IMR-90 (cell line): ENCODE data around the gene RTEL1. TPM values are rescaled to one million over a fixed set of nuclear protein-coding genes. Genes with fewer than 3 reads are reported as not detected.
"Not testable (repeated sequence)": the region's sequence is repeated elsewhere in the genome, so short reads cannot be mapped to it uniquely, and the experiment has no call there.

Experiments
- ATAC-seq: fragments of 200-7000 bp; cut with Tn5 transposase; 2 replicates; pipeline ENCODE4 v1.9.1; 2020; ENCODE audit warnings: low read depth, mild to moderate bottlenecking, moderate library complexity
- BruUV-seq: library from RNA; stranded (reverse); fragments of 400-500 nt; replicated peaks from 2 replicates; lab custom pipeline; 2021; lab: Mats Ljungman, UMichigan
- CTCF ChIA-PET: fragments of 300-600 bp; formaldehyde crosslinking; extraction: SDS; loops from one replicate; lab custom pipeline; 2021; ENCODE audit warnings: antibody characterized with exemption; lab: Yijun Ruan, JAX
- POLR2A ChIA-PET: fragments of 300-600 bp; sonication (Branson Sonifier 250); formaldehyde crosslinking; loops from one replicate; lab custom pipeline; 2022; ENCODE audit warnings: antibody characterized with exemption; ENCODE audit not compliant: unreplicated experiment; lab: Charles Lee
- DNase-seq: peaks from one replicate; pipeline ENCODE4 v3.0.0; 2013
- H2AFZ ChIP-seq: replicated peaks from 2 replicates; pipeline ENCODE3; 2013; ENCODE audit warnings: low read length, mild to moderate bottlenecking; ENCODE audit not compliant: poor library complexity
- H2AK5ac ChIP-seq: 2 replicates; pipeline ENCODE4 v1.6.1; 2013; ENCODE audit warnings: low read depth, low read length, inconsistent platforms
- H2AK9ac ChIP-seq: replicated peaks from 2 replicates; pipeline ENCODE3; 2013; ENCODE audit warnings: mild to moderate bottlenecking, low read depth, low read length, moderate library complexity; ENCODE audit not compliant: poor library complexity
- H2BK120ac ChIP-seq: 2 replicates; pipeline ENCODE4 v1.6.1; 2013; ENCODE audit warnings: low read depth, low read length, inconsistent platforms
- H2BK15ac ChIP-seq: 3 replicates; pipeline ENCODE4 v1.6.1; 2013; ENCODE audit warnings: low read depth, low read length, inconsistent platforms
- H2BK20ac ChIP-seq: 2 replicates; pipeline ENCODE4 v1.6.1; 2013; ENCODE audit warnings: low read depth, mild to moderate bottlenecking, inconsistent platforms, low read length, moderate library complexity
- H2BK5ac ChIP-seq: 2 replicates; pipeline ENCODE4 v1.6.1; 2013; ENCODE audit warnings: mild to moderate bottlenecking, low read depth, low read length, inconsistent platforms; ENCODE audit not compliant: poor library complexity, severe bottlenecking
- H3K14ac ChIP-seq: replicated peaks from 2 replicates; pipeline ENCODE4 v1.6.1; 2013; ENCODE audit warnings: low read depth, low read length, inconsistent platforms
- H3K18ac ChIP-seq: 2 replicates; pipeline ENCODE4 v1.6.1; 2013; ENCODE audit warnings: low read depth, low read length, control low read depth
- H3K23ac ChIP-seq: 2 replicates; pipeline ENCODE4 v1.6.1; 2013; ENCODE audit warnings: low read depth, low read length, inconsistent platforms
- H3K27ac ChIP-seq: 2 replicates; pipeline ENCODE4 v1.5.1; 2013; ENCODE audit warnings: mild to moderate bottlenecking, control low read depth, low read length; ENCODE audit not compliant: insufficient read depth
- H3K27me3 ChIP-seq: 2 replicates; pipeline ENCODE4 v1.6.1; 2013; ENCODE audit warnings: low read length; ENCODE audit not compliant: control insufficient read depth, insufficient read depth
- H3K36me3 ChIP-seq: 2 replicates; pipeline ENCODE4 v1.6.1; 2013; ENCODE audit warnings: low read length, mixed read lengths; ENCODE audit not compliant: control insufficient read depth, insufficient read depth
- H3K4ac ChIP-seq: 2 replicates; pipeline ENCODE4 v1.6.1; 2013; ENCODE audit warnings: low read depth, low read length, inconsistent platforms
- H3K4me1 ChIP-seq: 2 replicates; pipeline ENCODE4 v1.6.1; 2013; ENCODE audit warnings: low read length, mixed read lengths; ENCODE audit not compliant: control insufficient read depth, insufficient read depth
- H3K4me2 ChIP-seq: 2 replicates; pipeline ENCODE4 v1.6.1; 2013; ENCODE audit warnings: low read depth, mild to moderate bottlenecking, control low read depth, low read length, moderate library complexity
- H3K4me3 ChIP-seq: 2 replicates; pipeline ENCODE4 v1.5.1; 2013; ENCODE audit warnings: low read depth, mild to moderate bottlenecking, control low read depth, low read length, moderate library complexity; ENCODE audit not compliant: insufficient read depth
- H3K56ac ChIP-seq: 2 replicates; pipeline ENCODE4 v1.6.1; 2013; ENCODE audit warnings: low read length, inconsistent platforms; ENCODE audit not compliant: insufficient read depth; ENCODE audit errors: extremely low read depth
- H3K79me1 ChIP-seq, 2 experiments: 2 replicates each; pipeline ENCODE4 v1.6.1; 2013; ENCODE audit warnings: low read length in 2 of 2, inconsistent platforms in 1 of 2, low read depth in 1 of 2
- H3K9ac ChIP-seq: 2 replicates; pipeline ENCODE4 v1.6.1; 2013; ENCODE audit warnings: low read depth, low read length, control low read depth
- H3K9me1 ChIP-seq: 2 replicates; pipeline ENCODE4 v1.6.1; 2013; ENCODE audit warnings: low read length, inconsistent platforms; ENCODE audit not compliant: insufficient read depth
- H3K9me3 ChIP-seq: 2 replicates; pipeline ENCODE4 v1.6.1; 2013; ENCODE audit warnings: low read length; ENCODE audit not compliant: control insufficient read depth, insufficient read depth
- H4K20me1 ChIP-seq: 2 replicates; pipeline ENCODE4 v1.6.1; 2013; ENCODE audit warnings: low read length, inconsistent platforms; ENCODE audit not compliant: insufficient read depth
- H4K5ac ChIP-seq: 2 replicates; pipeline ENCODE4 v1.6.1; 2013; ENCODE audit warnings: mild to moderate bottlenecking, low read depth, low read length, control low read depth
- H4K8ac ChIP-seq, 2 experiments: 2 replicates each; pipeline ENCODE4 v1.6.1; 2013; ENCODE audit warnings: low read depth in 2 of 2, low read length in 2 of 2, control low read depth in 1 of 2, inconsistent platforms in 1 of 2
- H4K91ac ChIP-seq: 2 replicates; pipeline ENCODE4 v1.6.1; 2013; ENCODE audit warnings: low read depth, low read length, inconsistent platforms; ENCODE audit not compliant: insufficient read depth
- BHLHE40 ChIP-seq: fragments of 150-350 bp; IDR thresholded peaks from 2 replicates; pipeline ENCODE4 v1.6.1; 2016; ENCODE audit warnings: mild to moderate bottlenecking, low read depth, low read length
- CEBPB ChIP-seq: IDR thresholded peaks from 2 replicates; pipeline ENCODE4 v1.6.1; 2012; ENCODE audit warnings: low read depth, low read length, improper control_type of control experiment
- CHD1 ChIP-seq: IDR thresholded peaks from 2 replicates; pipeline ENCODE4 v1.6.1; 2012; ENCODE audit warnings: low read depth, low read length, improper control_type of control experiment
- ELK1 ChIP-seq: fragments of 150-350 bp; IDR thresholded peaks from 2 replicates; pipeline ENCODE4 v1.6.1; 2016; ENCODE audit warnings: low read depth, mild to moderate bottlenecking, low read length, moderate library complexity, borderline replicate concordance
- FOS ChIP-seq: fragments of 150-350 bp; IDR thresholded peaks from 2 replicates; pipeline ENCODE4 v1.6.1; 2016; ENCODE audit warnings: low read depth, low read length
- MAFK ChIP-seq: IDR thresholded peaks from 2 replicates; pipeline ENCODE4 v1.6.1; 2012; ENCODE audit warnings: low read depth, low read length, improper control_type of control experiment
- RAD21 ChIP-seq: IDR thresholded peaks from 2 replicates; pipeline ENCODE4 v1.6.1; 2012; ENCODE audit warnings: low read length, improper control_type of control experiment
- RFX5 ChIP-seq: IDR thresholded peaks from 2 replicates; pipeline ENCODE4 v1.8.0; 2012; ENCODE audit warnings: low read depth, mild to moderate bottlenecking, low read length, moderate library complexity
- SMC3 ChIP-seq: fragments of 150-350 bp; IDR thresholded peaks from 2 replicates; pipeline ENCODE4 v1.6.1; 2016; ENCODE audit warnings: low read depth, mild to moderate bottlenecking, antibody characterized with exemption, low read length, moderate library complexity
- WGBS, 2 experiments: methylation state at CpG; one replicate each; pipeline versions ENCODE4 v1.1.5 to v1.1.7; 2013; ENCODE audit warnings: missing lambda C conversion rate in 2 of 2; ENCODE audit not compliant: insufficient read length in 1 of 2; ENCODE audit errors: extremely low coverage in 2 of 2; 5-methylcytosine and 5-hydroxymethylcytosine counted together
- dilution Hi-C: fragments of 300-500 bp; cut with HindIII; formaldehyde crosslinking; loops from one replicate; pipeline ENCODE4 v1.14.3; 2018; ENCODE audit warnings: low sequenced_read_pairs; ENCODE audit not compliant: unreplicated experiment
- in situ Hi-C: fragments of 300-500 bp; cut with MboI; formaldehyde crosslinking; loops from 3 replicates; pipeline ENCODE4 v1.14.3; 2019; ENCODE audit warnings: low sequenced_read_pairs, inconsistent platforms, mixed read lengths
- intact Hi-C: fragments of 100-400 bp; cut with micrococcal nuclease; formaldehyde crosslinking; loops from 2 replicates; pipeline ENCODE4 v1.10.0; 2022
- polyA plus RNA-seq, 3 experiments: library from polyadenylated mRNA; depleted of rRNA; stranded (reverse); fragments of >200 nt; gene quantifications; 2 replicates each; pipeline ENCODE4 v1.2.3, GENCODE V29; 2012; ENCODE audit warnings: low replicate concordance in 1 of 3
- total RNA-seq: library from RNA; depleted of rRNA; stranded (reverse); fragments of >200 nt; gene quantifications from 2 replicates; pipeline ENCODE4 v1.2.3, GENCODE V29; 2012

Gene RTEL1
- total and polyA plus RNA-seq, 2 of the 4 experiments (the other 2 are of a cell fraction), result 14.7 to 18.8 TPM

DNA sequence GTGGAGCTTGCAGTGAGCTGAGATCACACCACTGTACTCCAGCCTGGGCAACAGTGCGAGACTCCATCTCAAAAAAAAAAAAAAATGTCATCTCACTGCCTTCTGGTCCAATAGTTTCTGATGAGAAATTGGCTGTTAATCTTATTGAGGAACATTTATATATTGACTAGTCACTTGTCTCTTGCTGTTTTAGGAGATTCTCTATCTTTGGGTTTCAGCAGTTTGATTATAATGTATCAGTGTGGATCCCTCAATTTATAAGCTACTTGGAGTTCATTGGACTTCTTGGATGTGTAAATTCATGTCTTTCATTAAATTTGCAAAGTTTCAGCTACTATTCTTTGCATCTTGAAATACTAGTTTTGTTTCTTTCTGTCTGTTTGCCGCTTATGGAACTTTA, 60.9 kb downstream of the RTEL1 start:
- ATAC-seq (no peak), DNase-seq (no peak)
- H3K36me3 ChIP-seq, result peaks cover 41% of the 10 kb centered on the region
- intact Hi-C loops (no loop called here), dilution Hi-C loops (no loop called here), in situ Hi-C loops (no loop called here)
- H4K8ac ChIP-seq, result no peak overlapping the region
- ChIA-PET POLR2A (no interaction called here), CTCF (no interaction called here)
- H3K4me1 ChIP-seq, result no peaks in the 10 kb centered on the region
- H4K91ac ChIP-seq, result no peak overlapping the region
- no peak overlapping the region for H2BK15ac ChIP-seq
- no peak for TF ChIP-seq SMC3
- no peak for TF ChIP-seq FOS
- TF ChIP-seq RFX5, result no peak
- no peak for TF ChIP-seq RAD21
- no peak for TF ChIP-seq BHLHE40
- TF ChIP-seq CEBPB, result no peak
- no peak for TF ChIP-seq ELK1
- TF ChIP-seq CHD1, result no peak
- TF ChIP-seq MAFK, result no peak
- no peak overlapping the region for H2BK5ac ChIP-seq
- H3K27ac ChIP-seq, result no peak overlapping the region
- BruUV-seq, result no TSS peak
- H3K9me1 ChIP-seq, result no peaks in the 10 kb centered on the region
- no peak overlapping the region for H2AFZ ChIP-seq
- H3K4me3 ChIP-seq, result no peak overlapping the region
- peaks cover 13% of the 10 kb centered on the region for H4K20me1 ChIP-seq
- H3K4ac ChIP-seq, result no peak overlapping the region
- peaks cover 4% of the 10 kb centered on the region for H3K9me3 ChIP-seq
- no peak overlapping the region for H3K18ac ChIP-seq
- no peak overlapping the region for H3K56ac ChIP-seq
- H3K79me1 ChIP-seq, result peaks cover 16 to 46% of the 10 kb centered on the region in 2 experiments
- H2BK120ac ChIP-seq, result no peak overlapping the region
- WGBS, 2 experiments, result no CpG with 5 or more reads among the region's 2 CpGs
- no peak overlapping the region for H3K4me2 ChIP-seq
- no peak overlapping the region for H3K9ac ChIP-seq
- no peak overlapping the region for H2AK5ac ChIP-seq
- no peaks in the 10 kb centered on the region for H3K27me3 ChIP-seq
- H2AK9ac ChIP-seq, result no peak overlapping the region
- H4K5ac ChIP-seq, result no peak overlapping the region
- H2BK20ac ChIP-seq, result no peak overlapping the region
- no peak overlapping the region for H3K23ac ChIP-seq
- H3K14ac ChIP-seq, result no peak overlapping the region

- H2BK120ac ChIP-seq, H3K4me2 ChIP-seq, H3K14ac ChIP-seq, H4K5ac ChIP-seq, POLR2A ChIA-PET, intact Hi-C loops, H3K27ac ChIP-seq, H3K4me1 ChIP-seq, BruUV-seq, H2BK5ac ChIP-seq, H2BK20ac ChIP-seq, H3K9ac ChIP-seq, H3K4ac ChIP-seq, H3K23ac ChIP-seq, H4K20me1 ChIP-seq, H3K9me3 ChIP-seq, H3K56ac ChIP-seq, DNase-seq, H2AK5ac ChIP-seq, H2AK9ac ChIP-seq, H2AFZ ChIP-seq, H3K9me1 ChIP-seq, H4K91ac ChIP-seq, dilution Hi-C loops, H3K4me3 ChIP-seq, H3K27me3 ChIP-seq, ATAC-seq, H4K8ac ChIP-seq, in situ Hi-C loops, H2BK15ac ChIP-seq, H3K18ac ChIP-seq, CTCF ChIA-PET: not testable (repeated sequence)
- WGBS, 2 experiments, result 83% methylated on average over 2 of the region's 2 CpGs; no CpG with 5 or more reads in 1 of the 2 experiments
- peaks cover 28 to 52% of the 10 kb centered on the region in 2 experiments for H3K79me1 ChIP-seq
- peaks cover 28% of the 10 kb centered on the region for H3K36me3 ChIP-seq
Measured at GRCh38 chr20:63722967-63723622, 65.0 kb downstream of the RTEL1 start.
